BJ (cell line): ENCODE results near the gene TMEM108. TPM values are rescaled to one million over a fixed set of nuclear protein-coding genes. Genes with fewer than 3 reads are reported as not detected.

ENCODE experiments used
- CTCF ChIA-PET: fragments of 350-600 bp; formaldehyde crosslinking; extraction: SDS; loops from one replicate; lab custom pipeline; 2021; ENCODE audit warnings: antibody characterized with exemption, inconsistent platforms; lab: Yijun Ruan, JAX
- POLR2A ChIA-PET: fragments of 300-600 bp; sonication (Branson Sonifier 250); formaldehyde crosslinking; extraction: SDS; loops from one replicate; lab custom pipeline; 2021; ENCODE audit warnings: antibody characterized with exemption; lab: Charles Lee
- DNase-seq: peaks from one replicate; pipeline ENCODE4 v3.0.0-alpha.2; 2011; ENCODE audit warnings: low read depth
- H3K27me3 ChIP-seq: 2 replicates; pipeline ENCODE4 v1.6.0; 2011; ENCODE audit warnings: low read length; ENCODE audit not compliant: control insufficient read depth, insufficient read depth
- H3K36me3 ChIP-seq: 2 replicates; pipeline ENCODE4 v1.5.1; 2011; ENCODE audit warnings: low read length; ENCODE audit not compliant: control insufficient read depth, insufficient read depth
- H3K4me3 ChIP-seq: 2 replicates; pipeline ENCODE4 v1.5.1; 2011; ENCODE audit warnings: low read depth, mild to moderate bottlenecking, control low read depth, low read length
- polyA plus RNA-seq: library from polyadenylated mRNA; depleted of rRNA; stranded (reverse); fragments of >200 nt; gene quantifications from 2 replicates; pipeline ENCODE4 v1.2.3, GENCODE V29; 2011
- TF ChIP-seq, protein P1 (sequence below): IDR thresholded peaks from 2 replicates; pipeline ENCODE4 v1.5.1; 2011; ENCODE audit warnings: low read depth, mild to moderate bottlenecking, control low read depth, inconsistent platforms, low read length, moderate library complexity; ENCODE audit not compliant: insufficient read depth

Gene TMEM108
- polyA plus RNA-seq, 1 experiment = not detected

DNA sequence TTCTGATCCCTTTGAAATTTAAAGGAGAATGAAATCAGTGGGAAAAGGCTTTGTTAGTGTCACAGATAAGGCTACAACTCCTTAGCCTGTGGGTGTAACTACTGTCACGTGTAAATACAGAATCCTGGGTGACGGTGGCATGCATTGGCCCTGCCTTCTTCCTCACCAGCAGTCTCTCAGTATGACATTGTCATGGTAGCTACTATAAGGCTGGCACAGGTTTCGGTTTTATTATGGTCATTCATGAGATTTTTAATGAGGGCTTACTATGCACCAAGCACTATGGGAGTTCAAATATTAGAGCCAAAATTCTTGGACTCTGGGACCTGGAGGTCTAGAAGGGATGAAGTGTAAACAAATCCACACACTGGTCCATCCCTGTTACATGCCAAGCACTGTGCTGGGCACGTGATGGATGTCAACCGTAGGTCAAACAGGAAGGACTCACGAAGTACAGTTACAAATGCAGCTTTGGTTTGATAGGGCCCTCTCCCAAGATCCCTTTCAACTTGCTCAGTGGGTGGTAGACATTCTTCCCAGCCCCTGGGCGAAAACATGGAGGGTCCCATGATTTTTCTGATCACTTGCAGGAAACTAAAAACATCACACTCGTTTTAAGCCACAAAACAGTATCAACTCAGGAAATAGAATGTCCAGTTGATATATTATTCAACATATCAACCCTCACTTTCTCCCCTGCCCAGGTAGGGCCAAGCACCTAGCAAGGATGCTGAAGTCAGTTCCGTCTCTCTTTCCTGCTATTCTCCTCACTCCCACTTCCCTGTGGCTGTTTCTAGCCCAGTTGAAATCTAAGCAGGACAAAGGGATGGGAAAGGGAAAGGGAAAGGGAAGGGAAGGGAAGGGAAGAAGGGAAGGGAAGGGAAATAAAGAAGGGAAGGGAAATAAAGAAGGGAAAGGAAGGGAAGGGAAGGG lies 387.0 kb downstream of the TMEM108 start:
- ChIA-PET POLR2A (no interaction called here), CTCF (interaction anchor here (1.1 to 3.0 kb wide), 10 partner anchors 10 to 699 kb away, joined by 3 to 25 read pairs (median 7); no protein-coding TSS in a partner anchor)
- Histone ChIP-seq H3K4me3 (no peak overlapping the region), H3K36me3 (no peaks in the 10 kb centered on the region), H3K27me3 (peaks cover 4% of the 10 kb centered on the region)
- DNase-seq = no peak
- TF ChIP-seq, protein P1, sequence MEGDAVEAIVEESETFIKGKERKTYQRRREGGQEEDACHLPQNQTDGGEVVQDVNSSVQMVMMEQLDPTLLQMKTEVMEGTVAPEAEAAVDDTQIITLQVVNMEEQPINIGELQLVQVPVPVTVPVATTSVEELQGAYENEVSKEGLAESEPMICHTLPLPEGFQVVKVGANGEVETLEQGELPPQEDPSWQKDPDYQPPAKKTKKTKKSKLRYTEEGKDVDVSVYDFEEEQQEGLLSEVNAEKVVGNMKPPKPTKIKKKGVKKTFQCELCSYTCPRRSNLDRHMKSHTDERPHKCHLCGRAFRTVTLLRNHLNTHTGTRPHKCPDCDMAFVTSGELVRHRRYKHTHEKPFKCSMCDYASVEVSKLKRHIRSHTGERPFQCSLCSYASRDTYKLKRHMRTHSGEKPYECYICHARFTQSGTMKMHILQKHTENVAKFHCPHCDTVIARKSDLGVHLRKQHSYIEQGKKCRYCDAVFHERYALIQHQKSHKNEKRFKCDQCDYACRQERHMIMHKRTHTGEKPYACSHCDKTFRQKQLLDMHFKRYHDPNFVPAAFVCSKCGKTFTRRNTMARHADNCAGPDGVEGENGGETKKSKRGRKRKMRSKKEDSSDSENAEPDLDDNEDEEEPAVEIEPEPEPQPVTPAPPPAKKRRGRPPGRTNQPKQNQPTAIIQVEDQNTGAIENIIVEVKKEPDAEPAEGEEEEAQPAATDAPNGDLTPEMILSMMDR = no peak

DNA sequence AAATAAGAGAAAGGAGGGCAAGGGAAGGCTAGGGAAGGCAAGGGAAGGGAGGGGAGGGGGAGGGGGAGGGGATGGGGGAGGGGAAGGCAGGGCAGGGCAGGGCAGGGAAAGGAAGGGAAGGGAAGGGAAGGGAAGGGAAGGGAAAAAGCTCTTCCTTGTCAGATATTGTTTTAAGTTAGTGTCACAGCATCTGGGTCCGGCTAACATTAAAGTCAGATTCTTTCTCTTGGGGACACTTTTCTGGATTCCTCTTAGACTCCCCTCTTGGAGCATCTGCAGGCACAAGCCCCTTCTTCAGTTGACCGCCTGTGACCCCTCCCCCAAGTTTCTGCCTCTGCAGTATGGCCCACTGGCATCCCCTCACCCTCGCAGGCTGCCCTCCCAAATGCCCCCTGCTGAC lies 387.7 kb downstream of the TMEM108 start:
- DNase-seq = no peak
- POLR2A ChIA-PET = no interaction called here
- H3K36me3 ChIP-seq = no peaks in the 10 kb centered on the region

DNA sequence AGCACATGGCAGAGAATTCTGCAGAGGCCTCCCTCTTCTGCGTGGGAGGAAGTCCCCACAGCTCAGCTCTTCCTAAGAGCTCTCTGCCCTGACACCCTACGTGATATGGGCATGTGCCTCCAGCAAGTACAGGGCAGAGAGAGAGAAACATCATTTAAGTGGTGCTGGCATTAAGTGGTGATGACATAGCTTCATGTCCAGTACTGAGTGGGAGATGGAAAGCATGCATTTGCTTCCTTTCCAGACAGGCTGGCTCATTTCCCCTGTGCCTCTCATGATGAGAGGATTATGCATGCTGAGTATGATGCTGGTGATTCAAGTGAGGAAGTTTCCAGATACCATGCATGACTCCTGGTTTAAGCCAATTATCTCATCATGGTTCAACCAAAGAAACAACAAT lies 388.5 kb downstream of the TMEM108 start:
- Histone ChIP-seq H3K27me3 (peaks cover 4% of the 10 kb centered on the region), H3K4me3 (no peak overlapping the region), H3K36me3 (no peaks in the 10 kb centered on the region)
- ChIA-PET CTCF (interaction anchor here (0.8 to 3.0 kb wide), 5 partner anchors 9 to 701 kb away, joined by 3 to 8 read pairs (median 3); no protein-coding TSS in a partner anchor), POLR2A (no interaction called here)
- TF ChIP-seq, protein P1 = no peak
- DNase-seq = no peak

More for the DNA sequence above, 387.7 kb downstream of the TMEM108 start:
- TF ChIP-seq, protein P1 = no peak
- CTCF ChIA-PET = interaction anchor here (0.8 to 3.0 kb wide), 5 partner anchors 10 to 700 kb away, joined by 3 to 8 read pairs (median 3); no protein-coding TSS in a partner anchor
- Histone ChIP-seq H3K27me3 (peaks cover 4% of the 10 kb centered on the region), H3K4me3 (no peak overlapping the region)

DNA sequence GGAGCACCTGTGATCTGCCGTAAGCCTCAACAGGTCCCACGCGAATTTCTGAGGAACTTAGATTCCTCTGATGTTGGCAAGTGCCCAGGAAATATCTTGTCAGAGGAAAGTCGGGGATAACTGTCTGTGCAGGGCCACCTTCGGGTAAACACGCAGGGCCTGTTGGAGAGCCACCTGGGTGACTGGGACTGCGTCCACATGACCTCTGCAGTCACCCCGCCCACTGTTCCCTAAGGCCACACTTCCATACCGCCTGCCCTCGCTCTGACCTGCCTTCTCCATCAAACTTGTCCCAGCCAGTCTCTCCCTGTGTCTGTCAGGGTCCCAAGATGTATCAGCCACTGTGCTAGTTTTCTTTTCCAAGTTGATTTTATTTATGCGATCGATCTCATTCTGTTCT lies 390.4 kb downstream of the TMEM108 start:
- DNase-seq = no peak
- POLR2A ChIA-PET = no interaction called here
- CTCF ChIA-PET = no interaction called here
- Histone ChIP-seq H3K4me3 (no peak overlapping the region), H3K27me3 (0 out of 2 replicates have a peak, but pooled peaks cover 2% of the 10 kb centered on the region), H3K36me3 (no peaks in the 10 kb centered on the region)
- TF ChIP-seq, protein P1 = no peak

DNA sequence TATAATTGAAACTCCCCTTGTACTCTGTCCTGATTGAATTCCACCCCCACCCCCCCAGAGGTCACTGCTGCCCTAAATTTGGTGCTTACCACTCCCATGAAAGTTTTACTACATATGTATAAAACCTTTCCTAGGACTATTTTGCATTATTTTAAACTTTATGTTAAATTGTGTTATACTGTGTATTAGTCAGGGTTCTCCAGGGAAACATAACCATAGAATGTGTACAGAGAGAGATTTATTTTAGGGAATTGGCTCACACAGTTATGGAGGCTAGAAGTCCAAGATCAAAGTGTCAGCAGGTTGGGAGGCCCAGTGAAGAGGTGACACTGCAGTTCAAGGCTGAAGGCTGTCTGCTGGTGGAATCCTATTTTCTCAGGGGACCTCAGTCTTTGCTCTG lies 390.9 kb downstream of the TMEM108 start:
- ChIA-PET POLR2A (no interaction called here), CTCF (no interaction called here)
- Histone ChIP-seq H3K36me3 (no peaks in the 10 kb centered on the region), H3K4me3 (no peak overlapping the region), H3K27me3 (0 out of 2 replicates have a peak, but pooled peaks cover 2% of the 10 kb centered on the region)
- no peak for DNase-seq
- TF ChIP-seq, protein P1 = no peak
